Subcutaneous adipose tissue (tissue), 4 donors: ENCODE results near the gene NGEF. TPM values are rescaled to one million over a fixed set of nuclear protein-coding genes. Genes with fewer than 3 reads are reported as not detected.

Experiments
- total RNA-seq, 4 donors: library from RNA; depleted of rRNA; stranded (reverse); fragments of >200 nt; gene quantifications; one replicate each; pipeline ENCODE4 v1.1.0, GENCODE V29; 2016
- TF ChIP-seq, protein P1 (sequence below): fragments of 450-650 bp; IDR thresholded peaks from one replicate; pipeline ENCODE4 v1.5.1; 2016; ENCODE audit warnings: low read depth, mild to moderate bottlenecking, control low read depth, antibody characterized with exemption, moderate library complexity

NGEF gene
- total RNA-seq, 4 donors from 2014 or later, result 0.16 to 1.3 (median 0.17) TPM; not detected in 1

DNA sequence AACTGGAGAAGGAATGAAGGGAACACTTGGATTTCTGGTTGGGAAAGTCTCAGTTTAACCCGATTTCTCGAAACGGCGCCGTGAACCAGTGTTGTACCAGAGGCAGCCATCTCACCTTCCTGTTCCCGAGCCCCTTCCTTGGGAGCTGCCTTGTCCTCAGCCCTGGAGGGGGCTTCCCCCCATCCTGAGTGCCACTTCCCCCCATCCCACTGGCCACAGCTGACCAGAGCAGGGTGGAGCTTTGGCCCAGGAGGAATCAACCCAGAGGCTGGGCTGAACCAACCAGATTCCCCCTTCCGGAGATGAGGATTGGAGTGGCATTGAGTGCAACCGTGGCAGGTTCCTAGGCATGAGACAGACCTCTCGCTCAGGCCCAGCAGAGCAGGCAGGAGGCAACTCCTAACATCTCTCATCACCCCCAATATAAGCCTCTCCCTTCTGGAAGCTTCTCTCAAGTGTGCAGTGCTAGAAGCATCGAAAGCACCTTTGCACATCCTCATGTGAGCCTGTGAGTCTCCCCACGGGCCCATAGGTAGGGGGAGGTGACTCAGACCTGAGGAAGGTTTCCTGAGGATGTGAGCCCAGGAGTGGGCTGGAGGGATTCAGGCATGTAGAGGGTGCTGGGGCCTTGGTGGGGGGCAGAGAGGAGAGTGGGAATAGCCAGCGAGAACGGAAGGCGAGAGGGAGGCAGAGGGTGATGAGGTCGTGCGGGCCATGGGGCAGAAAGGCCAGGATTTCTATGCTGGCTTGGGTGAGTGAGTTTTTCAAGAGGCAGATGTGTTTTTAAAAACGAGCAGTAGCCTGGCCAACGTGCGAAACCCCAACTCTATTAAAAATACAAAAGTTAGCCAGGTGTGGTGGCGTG is 11.9 kb downstream of the NGEF start:
- TF ChIP-seq, protein P1, sequence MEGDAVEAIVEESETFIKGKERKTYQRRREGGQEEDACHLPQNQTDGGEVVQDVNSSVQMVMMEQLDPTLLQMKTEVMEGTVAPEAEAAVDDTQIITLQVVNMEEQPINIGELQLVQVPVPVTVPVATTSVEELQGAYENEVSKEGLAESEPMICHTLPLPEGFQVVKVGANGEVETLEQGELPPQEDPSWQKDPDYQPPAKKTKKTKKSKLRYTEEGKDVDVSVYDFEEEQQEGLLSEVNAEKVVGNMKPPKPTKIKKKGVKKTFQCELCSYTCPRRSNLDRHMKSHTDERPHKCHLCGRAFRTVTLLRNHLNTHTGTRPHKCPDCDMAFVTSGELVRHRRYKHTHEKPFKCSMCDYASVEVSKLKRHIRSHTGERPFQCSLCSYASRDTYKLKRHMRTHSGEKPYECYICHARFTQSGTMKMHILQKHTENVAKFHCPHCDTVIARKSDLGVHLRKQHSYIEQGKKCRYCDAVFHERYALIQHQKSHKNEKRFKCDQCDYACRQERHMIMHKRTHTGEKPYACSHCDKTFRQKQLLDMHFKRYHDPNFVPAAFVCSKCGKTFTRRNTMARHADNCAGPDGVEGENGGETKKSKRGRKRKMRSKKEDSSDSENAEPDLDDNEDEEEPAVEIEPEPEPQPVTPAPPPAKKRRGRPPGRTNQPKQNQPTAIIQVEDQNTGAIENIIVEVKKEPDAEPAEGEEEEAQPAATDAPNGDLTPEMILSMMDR, result no peak

DNA sequence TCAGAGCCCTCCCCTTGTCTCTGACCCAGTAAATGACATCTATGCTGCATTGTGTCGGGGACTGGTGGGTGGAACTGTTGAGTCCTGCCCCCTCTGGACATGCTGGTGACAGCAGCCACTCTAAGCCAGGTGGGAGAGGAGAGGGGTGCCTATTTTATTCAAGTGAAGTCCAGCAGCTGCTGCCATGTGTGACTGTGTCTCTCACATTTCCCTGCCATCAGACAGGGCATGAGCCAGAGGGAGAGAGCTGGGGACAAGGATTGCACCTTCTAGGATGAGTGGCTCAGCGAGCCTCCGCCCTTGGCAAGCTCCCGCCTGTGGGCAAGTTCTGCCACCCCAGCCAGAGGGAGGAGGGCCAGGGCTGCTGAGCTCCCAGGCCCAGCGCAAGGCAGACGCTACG is 13.7 kb downstream of the NGEF start:
- TF ChIP-seq, protein P1, result no peak

DNA sequence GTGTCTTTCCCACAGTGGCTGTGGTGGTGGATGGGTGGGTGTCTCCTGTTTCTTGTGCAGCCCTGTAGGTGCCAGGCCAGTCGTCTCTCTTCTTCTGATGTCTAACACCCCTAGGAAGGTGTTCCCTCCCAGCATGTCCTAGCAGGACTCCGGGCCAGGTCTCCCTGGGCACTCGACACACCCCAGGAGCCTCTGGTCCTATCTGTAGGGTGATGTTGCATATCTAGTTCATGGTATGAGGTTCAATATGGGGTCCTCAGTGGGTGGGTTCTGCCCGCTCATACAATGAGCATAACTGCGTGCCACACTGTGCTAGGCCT is 14.4 kb downstream of the NGEF start:
- TF ChIP-seq, protein P1, result no peak

DNA sequence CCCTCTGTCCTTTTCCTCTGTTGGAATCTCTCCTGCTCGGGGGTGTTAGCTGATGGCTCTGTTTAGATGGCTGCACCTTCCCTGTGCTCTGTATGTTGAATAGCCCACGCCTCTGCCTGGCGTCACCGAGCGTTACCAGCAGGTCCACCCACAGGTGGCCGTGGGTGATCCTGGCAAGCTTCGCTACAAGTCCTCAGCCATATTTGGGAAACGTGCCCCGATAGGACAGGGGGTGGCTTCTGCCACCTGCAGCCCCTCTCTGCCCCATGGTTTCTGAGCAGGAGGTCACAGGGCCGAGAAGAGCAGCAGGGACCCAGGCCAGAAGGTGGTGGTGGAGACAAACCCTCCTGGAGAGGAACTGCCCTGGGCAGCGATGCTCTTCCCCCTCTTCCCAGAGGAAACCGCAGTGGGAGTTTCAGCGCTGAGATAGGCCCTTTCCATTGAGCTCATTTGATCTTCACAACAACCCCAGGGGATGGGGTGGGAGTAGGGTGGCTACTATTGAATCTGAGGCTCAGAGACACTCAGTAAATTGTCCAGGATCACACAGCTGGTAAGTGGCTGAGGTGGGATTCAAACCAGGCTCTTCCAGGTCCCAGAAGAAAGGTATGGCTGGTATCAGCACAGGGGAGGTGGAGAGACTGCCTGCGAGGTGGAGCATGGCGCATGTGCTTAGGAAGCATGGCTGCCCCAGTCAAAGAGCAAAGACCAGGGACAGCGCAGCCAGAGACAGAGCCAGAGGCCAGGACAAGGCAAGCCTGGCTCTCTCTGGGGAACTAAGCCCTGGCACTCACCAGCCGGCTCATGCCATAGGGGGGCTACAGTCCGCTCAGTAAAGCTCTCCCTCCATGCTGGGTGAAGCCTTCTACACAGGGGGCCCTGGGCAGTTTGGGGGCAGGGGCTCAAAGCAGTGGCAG is 15.0 kb downstream of the NGEF start:
- TF ChIP-seq, protein P1, result no peak

DNA sequence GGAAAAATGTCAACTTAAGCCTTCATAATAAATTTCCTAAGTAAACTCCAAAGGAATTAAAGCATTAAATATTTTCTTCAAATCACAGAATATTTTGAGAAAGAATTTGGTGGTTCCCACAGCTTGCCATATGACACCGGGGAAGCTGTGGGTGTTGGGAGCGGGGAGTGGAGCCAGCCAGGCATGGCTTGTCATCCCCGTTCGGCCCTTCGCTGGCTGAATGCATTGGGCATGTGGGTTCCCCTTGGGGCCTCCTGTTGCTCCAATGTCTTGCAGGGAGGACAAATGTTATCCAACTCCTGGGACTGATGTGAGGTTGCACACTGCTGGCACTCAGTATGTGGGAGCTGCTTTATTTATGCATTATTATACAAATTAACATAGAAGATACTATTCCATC is 18.6 kb downstream of the NGEF start:
- TF ChIP-seq, protein P1, result no peak

DNA sequence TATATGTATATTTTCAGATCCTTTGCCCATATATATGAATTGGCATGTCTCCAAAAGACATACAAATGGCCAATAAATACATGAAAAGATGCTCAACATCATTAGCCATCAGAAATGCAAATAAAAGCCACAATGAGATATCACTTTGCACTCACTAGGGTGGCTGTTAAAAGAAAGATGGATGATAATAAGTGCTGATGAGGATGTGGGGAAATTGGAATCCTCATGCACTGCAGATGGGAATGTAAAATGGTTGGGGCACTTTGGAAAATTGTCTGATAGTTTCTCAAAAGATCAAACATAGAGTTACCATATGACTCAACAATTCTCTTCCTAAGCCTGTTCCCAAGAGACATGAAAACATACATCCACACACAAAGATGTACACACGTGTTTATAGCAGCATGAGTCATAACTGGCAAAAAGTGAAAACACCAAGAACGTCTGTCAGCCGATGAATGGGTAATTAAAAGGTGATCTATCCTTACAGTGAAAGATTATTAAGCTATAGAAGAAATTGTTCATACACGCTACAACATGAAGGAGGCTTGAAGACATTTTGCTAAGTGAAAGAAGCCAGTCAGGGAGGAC is 19.7 kb downstream of the NGEF start:
- TF ChIP-seq, protein P1, result no peak

DNA sequence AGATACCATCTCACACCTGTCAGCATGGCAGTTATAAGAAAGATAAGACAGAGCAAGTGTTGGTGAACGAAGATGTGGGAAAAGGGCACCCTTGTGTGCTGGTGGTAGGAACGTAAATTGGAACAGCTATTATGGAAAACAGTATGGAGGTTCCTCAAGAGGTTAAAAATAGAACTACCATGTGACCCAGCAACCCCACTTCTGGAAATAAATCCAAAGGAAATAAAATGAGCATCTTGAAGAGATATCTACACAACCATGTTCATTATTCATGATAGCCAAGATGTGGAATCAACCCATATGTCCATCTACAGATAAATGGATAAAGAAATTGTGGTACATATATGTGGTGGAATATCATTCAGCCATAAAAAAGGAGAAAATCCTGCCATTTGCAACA is 26.9 kb downstream of the NGEF start:
- TF ChIP-seq, protein P1, result no peak
